Pancreas (tissue), 10 donors: Measurements from ENCODE around the gene SLC35F6. TPM values are rescaled to one million over a fixed set of nuclear protein-coding genes. Genes with fewer than 3 reads are reported as not detected.

Source experiments
- ATAC-seq, 4 donors: fragments of 200-7000 bp; cut with Tn5 transposase; one replicate each; pipeline versions ENCODE4 v1.8.0 to v1.9.1; 2020; ENCODE audit warnings: mild to moderate bottlenecking in 4 of 4, moderate library complexity in 4 of 4
- DNase-seq, 6 donors: peaks; one replicate each; pipeline ENCODE4 v3.0.0-alpha.2; 2020
- FAIRE-seq: peaks from 2 replicates; lab custom pipeline; 2012; peaks lifted over from hg19 to GRCh38; lab: Jason Lieb, UNC
- H3K27ac ChIP-seq, 4 donors: fragments of 200-600 bp; sonication (generic); 1 replicate in 3 of 4; 2 replicates in 1 of 4; pipeline versions ENCODE4 v1.5.0 to v1.8.0; 2020
- H3K27me3 ChIP-seq, 4 donors: fragments of 200-600 bp; one replicate each; pipeline ENCODE4 v1.8.0; 2021
- H3K36me3 ChIP-seq, 3 donors: fragments of 200-600 bp; sonication (generic) in 1 of 3; one replicate each; pipeline versions ENCODE4 v1.5.0 to v1.8.0; 2020 to 2021
- H3K4me1 ChIP-seq, 3 donors: fragments of 200-600 bp; one replicate each; pipeline ENCODE4 v1.8.0; 2021
- H3K4me3 ChIP-seq, 4 donors: fragments of 200-600 bp; sonication (generic) in 2 of 4; one replicate each; pipeline versions ENCODE4 v1.5.0 to v1.8.0; 2020 to 2021
- H3K9me3 ChIP-seq, 4 donors: fragments of 200-600 bp; one replicate each; pipeline ENCODE4 v1.8.0; 2021
- WGBS, 2 donors: extraction: QIAGEN DNeasy Blood & Tissue Kit; methylation state at CpG; one replicate each; pipeline ENCODE4 v1.1.7; 2013; 5-methylcytosine and 5-hydroxymethylcytosine counted together
- intact Hi-C, 3 donors: fragments of 100-400 bp; cut with DNase I; formaldehyde crosslinking; loops; one replicate each; pipeline versions ENCODE4 v1.11.1 to v1.14.2; 2022
- polyA plus RNA-seq, 2 donors: library from polyadenylated mRNA; stranded (reverse); fragments of 200-250 nt; gene quantifications; one replicate each; pipeline ENCODE4 v1.2.3, GENCODE V29; 2013
- total RNA-seq, 6 donors: library from RNA; stranded (reverse); fragmentation: NEBNext Ultra II Directional in 4 of 6; extraction: Animal tissue kit (Norgen Biotek cat#: 25700) in 4 of 6; gene quantifications; one replicate each; pipeline versions ENCODE4 v1.2.1 to v1.2.4, GENCODE V29; 2021 to 2023
- TF ChIP-seq, protein P1 (sequence below), 4 donors: fragments of 200-600 bp; sonication (generic) in 3 of 4; IDR thresholded peaks; one replicate each; pipeline versions ENCODE4 v1.5.0 to v1.8.0; 2021; ENCODE audit warnings: antibody characterized with exemption in 4 of 4
- donor health status: healthy with polysubstance abuse.
- donor health status: DM: no; HTN: no; CAD: no; lungs with moderate emphysema.
- donor health status: DM: no; HTN: no; CAD: no.
- donor health status: control.
- donor health status: control.
- donor health status: Bipolar disorder and iron deficiency.
- donor health status: DM: yes; HTN: yes; CAD: no.
- donor health status: DM: no; HTN: no; CAD: no.
- donor health status: DM: no; HTN: no; CAD: no.
- donor health status: DM: yes; HTN: yes; CAD: no.

SLC35F6 gene
- total and polyA plus RNA-seq, 8 donors = 9.3 to 21.9 (median 11.4) TPM

DNA sequence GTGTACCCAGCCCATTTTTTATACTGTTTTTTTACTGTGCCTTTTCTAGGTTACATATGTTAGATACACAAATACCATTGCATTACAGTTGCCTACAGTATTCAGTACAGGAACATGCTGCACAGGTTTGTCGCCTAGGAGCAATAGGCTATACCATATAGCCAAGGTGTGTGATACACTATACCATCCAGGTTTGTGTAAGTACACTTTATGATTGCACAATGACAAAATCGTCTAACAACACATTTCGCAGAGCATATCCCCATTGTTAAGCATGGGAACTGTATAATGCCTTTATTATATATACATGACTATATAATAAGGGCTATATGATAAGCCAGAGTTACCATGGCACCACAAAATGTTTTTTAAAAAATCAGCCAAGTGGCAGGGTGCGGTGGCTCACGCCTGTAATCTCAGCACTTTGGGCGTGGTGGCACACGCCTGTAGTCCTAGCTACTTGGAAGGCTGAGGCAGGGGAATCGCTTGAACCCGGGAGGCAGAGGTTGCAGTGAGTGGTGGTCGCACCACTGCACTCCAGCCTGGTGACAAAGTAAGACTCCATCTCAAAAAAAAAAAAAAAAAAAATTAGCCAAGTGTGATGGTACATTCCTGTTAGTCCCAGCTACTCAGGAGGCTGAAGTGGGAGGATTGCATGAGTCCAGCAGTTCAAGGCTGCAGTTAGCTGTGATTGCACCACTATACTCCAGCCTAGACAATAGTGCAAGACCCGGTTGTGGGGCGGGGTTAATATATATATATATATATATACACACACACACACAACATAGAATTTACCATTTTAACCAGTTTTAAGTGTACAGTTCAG, 19.0 kb downstream of the SLC35F6 start:
- intact Hi-C loops = no loop called here
- Histone ChIP-seq H3K4me3 (no peak overlapping the region), H3K27ac (no peak overlapping the region), H3K4me1 (peaks cover 0 to 5% (median 0%) of the 10 kb centered on the region in 3 donors), H3K9me3 (no peaks in the 10 kb centered on the region), H3K36me3 (peaks cover 0 to 7% (median 0%) of the 10 kb centered on the region in 3 donors), H3K27me3 (no peaks in the 10 kb centered on the region)
- ATAC-seq = no peak
- TF ChIP-seq, protein P1, sequence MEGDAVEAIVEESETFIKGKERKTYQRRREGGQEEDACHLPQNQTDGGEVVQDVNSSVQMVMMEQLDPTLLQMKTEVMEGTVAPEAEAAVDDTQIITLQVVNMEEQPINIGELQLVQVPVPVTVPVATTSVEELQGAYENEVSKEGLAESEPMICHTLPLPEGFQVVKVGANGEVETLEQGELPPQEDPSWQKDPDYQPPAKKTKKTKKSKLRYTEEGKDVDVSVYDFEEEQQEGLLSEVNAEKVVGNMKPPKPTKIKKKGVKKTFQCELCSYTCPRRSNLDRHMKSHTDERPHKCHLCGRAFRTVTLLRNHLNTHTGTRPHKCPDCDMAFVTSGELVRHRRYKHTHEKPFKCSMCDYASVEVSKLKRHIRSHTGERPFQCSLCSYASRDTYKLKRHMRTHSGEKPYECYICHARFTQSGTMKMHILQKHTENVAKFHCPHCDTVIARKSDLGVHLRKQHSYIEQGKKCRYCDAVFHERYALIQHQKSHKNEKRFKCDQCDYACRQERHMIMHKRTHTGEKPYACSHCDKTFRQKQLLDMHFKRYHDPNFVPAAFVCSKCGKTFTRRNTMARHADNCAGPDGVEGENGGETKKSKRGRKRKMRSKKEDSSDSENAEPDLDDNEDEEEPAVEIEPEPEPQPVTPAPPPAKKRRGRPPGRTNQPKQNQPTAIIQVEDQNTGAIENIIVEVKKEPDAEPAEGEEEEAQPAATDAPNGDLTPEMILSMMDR (IDR thresholded peaks at IDR 0.05) = no peak
- WGBS, 2 donors = 85 to 91% methylated on average over 12 of the region's 12 CpGs
- no peak for DNase-seq
- FAIRE-seq = no peak

DNA sequence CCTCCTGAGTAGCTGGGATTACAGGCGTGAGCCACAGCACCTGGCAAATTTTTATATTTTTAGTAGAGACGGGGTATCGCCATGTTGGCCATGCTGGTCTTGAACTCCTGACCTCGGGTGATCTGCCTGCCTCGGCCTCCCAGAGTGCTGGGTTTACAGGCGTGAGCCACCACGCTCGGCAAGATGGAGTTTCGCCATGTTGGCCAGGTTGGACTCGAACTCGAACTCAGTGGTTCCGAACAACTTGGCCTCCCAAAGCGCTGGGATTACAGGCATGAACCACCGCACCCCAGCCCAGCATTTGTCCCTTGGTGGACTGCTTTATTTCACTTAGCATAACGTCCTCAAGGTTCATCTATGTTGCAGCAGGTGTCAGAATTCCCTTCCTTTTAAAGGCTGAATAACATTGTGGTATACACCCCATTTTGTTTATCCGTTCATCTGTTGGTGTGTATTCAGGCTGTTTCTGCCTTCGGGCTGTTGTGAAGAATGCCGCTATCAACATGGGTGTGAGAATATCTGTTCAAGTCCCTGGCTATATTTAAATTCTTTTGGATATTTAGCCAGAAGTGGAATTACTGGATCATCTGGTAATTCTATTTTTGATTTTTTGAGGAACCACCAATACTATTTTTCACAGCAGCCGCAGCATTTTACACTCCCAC, 20.6 kb downstream of the SLC35F6 start:
- FAIRE-seq (no peak), DNase-seq (no peak), ATAC-seq (no peak)
- H3K27me3 ChIP-seq = no peaks in the 10 kb centered on the region
- H3K4me1 ChIP-seq = peaks cover 0 to 5% (median 0%) of the 10 kb centered on the region in 3 donors
- 88 to 90% methylated on average over 19 of the region's 19 CpGs for WGBS, 2 donors
- no peak overlapping the region for H3K27ac ChIP-seq
- no peaks in the 10 kb centered on the region for H3K36me3 ChIP-seq
- peak overlapping the region in 1 of 4 donors; percentile 91 for H3K4me3 ChIP-seq
- TF ChIP-seq, protein P1 (IDR thresholded peaks at IDR 0.05) = no peak
- H3K9me3 ChIP-seq = no peaks in the 10 kb centered on the region
- intact Hi-C loops = no loop called here

DNA sequence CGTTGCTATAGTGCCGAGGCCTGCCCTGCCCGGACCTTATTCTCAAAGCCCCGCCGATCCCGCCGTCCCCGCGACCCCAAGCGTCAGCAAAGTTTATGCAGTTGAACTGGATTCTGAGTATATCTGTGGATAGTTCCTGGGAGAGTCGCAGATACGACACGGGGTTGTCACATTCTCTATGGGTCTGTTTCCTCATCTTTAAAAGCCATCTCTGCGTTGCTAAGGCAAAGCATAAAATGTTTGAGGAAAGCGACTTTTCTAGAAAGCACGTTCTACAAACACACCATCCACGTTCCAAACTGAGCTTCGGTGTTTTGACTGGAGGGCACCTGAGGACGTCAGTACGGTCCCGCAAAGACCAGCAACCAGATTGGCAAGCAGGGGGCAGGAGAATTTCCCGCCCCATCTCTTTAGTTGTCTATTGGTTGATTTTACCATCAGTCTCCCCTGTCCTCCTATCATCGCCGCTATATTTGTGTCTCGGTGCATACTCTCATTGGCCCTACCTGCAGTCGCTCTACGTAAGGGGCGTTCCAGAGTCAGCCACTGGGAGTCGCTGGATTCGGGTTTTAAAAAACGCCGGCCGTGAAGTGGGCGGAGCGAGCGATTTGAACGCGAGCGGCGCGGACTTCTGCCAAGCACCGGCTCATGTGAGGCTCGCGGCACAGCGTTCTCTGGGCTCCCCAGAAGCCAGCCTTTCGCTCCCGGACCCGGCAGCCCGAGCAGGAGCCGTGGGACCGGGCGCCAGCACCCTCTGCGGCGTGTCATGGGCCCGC, 21.5 kb downstream of the SLC35F6 start, which contains the start of gene CENPA:
Gene CENPA (plus strand): TSS at position 626 of the 776 bp plus-strand sequence. CDS start 141 bp downstream, at position 767.
- peak within 1 kb of the TSS; percentile 55 to 91 (median 63) for H3K4me3 ChIP-seq
- H3K36me3 ChIP-seq = no peaks in the 10 kb centered on the region
- TF ChIP-seq, protein P1 (IDR thresholded peaks at IDR 0.05) = peak in 3 of 4 donors; percentile 21 to 32 (median 31)
- H3K27ac ChIP-seq = no peak within 1 kb of the TSS
- 1 to 2% methylated on average over 53 to 55 of the region's 55 CpGs for WGBS, 2 donors
- DNase-seq = peak; percentile 94 to 98 (median 96)
- peak; percentile 82 for FAIRE-seq
- intact Hi-C loops = no loop called here
- no peaks in the 10 kb centered on the region for H3K9me3 ChIP-seq
- peak; percentile 99 to 100 (median 100) for ATAC-seq
- peaks cover 0 to 5% (median 0%) of the 10 kb centered on the region in 3 donors for H3K4me1 ChIP-seq
- no peaks in the 10 kb centered on the region for H3K27me3 ChIP-seq

DNA sequence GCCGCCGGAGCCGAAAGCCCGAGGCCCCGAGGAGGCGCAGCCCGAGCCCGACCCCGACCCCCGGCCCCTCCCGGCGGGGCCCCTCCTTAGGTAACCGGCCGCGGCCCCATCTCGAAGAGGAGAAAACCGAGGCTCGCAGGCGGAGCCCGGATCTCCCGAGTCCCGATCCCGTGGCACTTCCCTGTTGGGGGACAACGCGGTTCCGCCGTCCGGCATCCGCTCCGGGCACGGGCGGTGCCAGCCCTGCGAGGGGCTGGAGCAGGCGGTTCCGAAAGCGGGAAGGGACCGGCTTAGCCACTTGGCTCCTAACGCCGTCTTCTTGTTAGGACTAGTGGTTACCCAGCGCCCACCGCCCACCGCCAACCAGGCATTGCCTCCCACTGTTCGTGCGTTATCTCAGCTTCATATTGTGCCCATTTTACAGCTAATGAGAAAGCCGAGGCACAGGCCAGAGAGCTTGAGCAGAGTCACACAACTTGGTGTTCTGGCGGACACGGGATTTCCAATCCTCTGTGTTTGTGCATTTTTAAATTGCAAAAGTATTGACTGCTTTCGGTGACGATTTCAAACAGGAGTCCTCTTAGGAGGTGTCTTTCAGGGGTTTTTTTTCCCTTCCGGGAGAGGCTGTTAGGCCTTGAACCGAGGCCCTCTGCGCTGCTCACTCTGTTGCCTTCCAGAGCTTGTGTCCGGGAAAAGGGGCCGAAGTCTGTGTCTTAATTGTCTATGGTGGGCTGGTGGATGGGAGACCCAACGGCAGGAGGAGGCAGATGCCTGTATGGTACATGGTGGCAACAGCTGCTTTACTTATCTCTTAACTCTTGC, 22.3 kb downstream of the SLC35F6 start:
- peak in 3 of 4 donors; percentile 1 to 4 (median 3) for ATAC-seq
- Histone ChIP-seq H3K9me3 (no peaks in the 10 kb centered on the region), H3K4me1 (peaks cover 0 to 5% (median 0%) of the 10 kb centered on the region in 3 donors), H3K4me3 (peak overlapping the region; percentile 55 to 91 (median 63)), H3K27ac (no peak overlapping the region), H3K27me3 (no peaks in the 10 kb centered on the region), H3K36me3 (no peaks in the 10 kb centered on the region)
- peak in 1 of 6 donors; percentile 81 for DNase-seq
- 4% methylated on average over 53 to 55 of the region's 55 CpGs for WGBS, 2 donors
- FAIRE-seq = no peak
- intact Hi-C loops = no loop called here
- TF ChIP-seq, protein P1 (IDR thresholded peaks at IDR 0.05) = no peak
